PC-9 (cell line): ENCODE measurements around the gene POMT1. TPM values are rescaled to one million over a fixed set of nuclear protein-coding genes. Genes with fewer than 3 reads are reported as not detected.
"Not testable (repeated sequence)": the region's sequence is repeated elsewhere in the genome, so short reads cannot be mapped to it uniquely, and the experiment has no call there.

ENCODE experiments used
- Bru-seq: library from RNA; stranded (reverse); fragments of 400-500 nt; gene quantifications from one replicate; lab custom pipeline; 2021; lab: Mats Ljungman, UMichigan
- BruChase-seq, 2 experiments: library from RNA; stranded (reverse); fragments of 400-500 nt; gene quantifications; one replicate each; lab custom pipeline; 2021; lab: Mats Ljungman, UMichigan
- BruUV-seq: library from RNA; stranded (reverse); fragments of 400-500 nt; replicated peaks from 2 replicates; lab custom pipeline; 2021; lab: Mats Ljungman, UMichigan
- CTCF ChIA-PET: fragments of 300-600 bp; sonication (Branson Sonifier 250); formaldehyde crosslinking; loops from one replicate; lab custom pipeline; 2022; ENCODE audit warnings: antibody characterized with exemption; lab: Charles Lee
- POLR2A ChIA-PET: fragments of 300-600 bp; sonication (Branson Sonifier 250); formaldehyde crosslinking; loops from one replicate; lab custom pipeline; 2022; ENCODE audit warnings: antibody characterized with exemption; ENCODE audit not compliant: unreplicated experiment; lab: Charles Lee
- DNase-seq, 2 experiments: peaks; one replicate each; pipeline versions ENCODE4 v3.0.0 to v3.0.0-alpha.2; 2015 to 2022; ENCODE audit warnings: mixed read lengths in 1 of 2
- H2AFZ ChIP-seq: fragments of 200-600 bp; sonication (generic); 2 replicates; pipeline ENCODE4 v1.8.1; 2017; ENCODE audit warnings: antibody characterized with exemption
- H3F3A ChIP-seq: fragments of 200-600 bp; sonication (generic); 2 replicates; pipeline ENCODE4 v1.8.1; 2017; ENCODE audit warnings: antibody characterized with exemption, mild to moderate bottlenecking, low read depth; ENCODE audit not compliant: insufficient read depth
- H3K27ac ChIP-seq: fragments of 200-600 bp; sonication (generic); 2 replicates; pipeline ENCODE4 v1.6.1; 2016; ENCODE audit warnings: mixed run types
- H3K27me3 ChIP-seq: fragments of 200-600 bp; sonication (generic); 2 replicates; pipeline ENCODE4 v1.6.1; 2016; ENCODE audit warnings: low read depth, mixed run types; ENCODE audit not compliant: insufficient read depth
- H3K36me3 ChIP-seq: fragments of 200-600 bp; sonication (generic); 2 replicates; pipeline ENCODE4 v1.6.1; 2016; ENCODE audit warnings: low read depth, mixed run types
- H3K4me1 ChIP-seq: fragments of 200-600 bp; sonication (generic); replicated peaks from 2 replicates; pipeline ENCODE4 v1.6.1; 2016; ENCODE audit warnings: mixed run types; ENCODE audit not compliant: insufficient read depth
- H3K4me2 ChIP-seq: fragments of 200-600 bp; sonication (generic); 2 replicates; pipeline ENCODE4 v1.6.1; 2017; ENCODE audit warnings: mixed run types
- H3K4me3 ChIP-seq: fragments of 200-600 bp; sonication (generic); 2 replicates; pipeline ENCODE4 v1.6.1; 2016; ENCODE audit warnings: mixed run types
- H3K79me2 ChIP-seq: fragments of 200-600 bp; sonication (generic); 2 replicates; pipeline ENCODE4 v1.6.1; 2017; ENCODE audit warnings: low read depth, mixed run types
- H3K9me2 ChIP-seq: fragments of 200-600 bp; sonication (generic); 2 replicates; pipeline ENCODE4 v1.8.1; 2017; ENCODE audit warnings: mild to moderate bottlenecking; ENCODE audit not compliant: insufficient read depth
- H3K9me3 ChIP-seq: fragments of 200-600 bp; sonication (generic); 2 replicates; pipeline ENCODE4 v1.8.1; 2016; ENCODE audit warnings: low read depth; ENCODE audit not compliant: insufficient read depth
- H4K20me1 ChIP-seq: fragments of 200-600 bp; sonication (generic); 2 replicates; pipeline ENCODE4 v1.8.1; 2017; ENCODE audit not compliant: insufficient read depth
- CTCF ChIP-seq: fragments of 200-600 bp; sonication (generic); conservative IDR thresholded peaks from 2 replicates; pipeline ENCODE4 v1.6.1; 2017; ENCODE audit warnings: mixed run types, antibody characterized with exemption, mild to moderate bottlenecking, moderate library complexity
- EZH2 ChIP-seq: fragments of 200-600 bp; sonication (generic); IDR thresholded peaks from 2 replicates; pipeline ENCODE4 v1.8.0; 2017; ENCODE audit warnings: antibody characterized with exemption, low read depth
- intact Hi-C: fragments of 100-400 bp; cut with micrococcal nuclease; formaldehyde crosslinking; loops from one replicate; pipeline ENCODE4 v1.10.0; 2022; ENCODE audit not compliant: unreplicated experiment
- long read RNA-seq: library from polyadenylated mRNA; stranded (forward); transcript quantifications from one replicate; pipeline ENCODE4 v2.0.0, GENCODE V29; 2022
- total RNA-seq: library from RNA; stranded (reverse); gene quantifications from 2 replicates; pipeline ENCODE4 v1.2.3, GENCODE V29; 2021

POMT1 gene
- total RNA-seq (35.3 and 45.8 TPM in 2 replicates), Bru-seq, nascent RNA (percentile 60 among the genes with signal in this experiment), BruChase-seq, experiment 1, labeled RNA remaining after a 2-hour chase (percentile 74 among the genes with signal in this experiment), BruChase-seq, experiment 2, labeled RNA remaining after a 6-hour chase (percentile 71 among the genes with signal in this experiment)
- long read RNA-seq, transcript POMT1-201 (19 exons, 2,912 nt), result minor isoform, 5 of 45 reads
- long read RNA-seq, transcript POMT1-204 (20 exons, 3,038 nt), result major isoform, 8 of 45 reads
- long read RNA-seq, partial matches to known transcripts, result 23 of 45 reads
- long read RNA-seq, other reads (novel, unspliced or antisense), result 6 of 45 reads

- Histone ChIP-seq H3K27ac (no peak within 1 kb of the TSS), H3K36me3 (peaks cover 17% of the 10 kb centered on the region; the same call in 1 of the 2 replicates), H4K20me1 (peaks cover 13% of the 10 kb centered on the region), H3K27me3 (no peaks in the 10 kb centered on the region), H2AFZ (no peak within 1 kb of the TSS; the same call in 1 of the 2 replicates), H3K4me3 (peak within 1 kb of the TSS; percentile 47), H3K79me2 (no peaks in the 10 kb centered on the region), H3F3A (peaks cover 21% of the 10 kb centered on the region; the same call in 1 of the 2 replicates), H3K4me1 (no peaks in the 10 kb centered on the region), H3K9me2 (no peaks in the 10 kb centered on the region), H3K9me3 (no peaks in the 10 kb centered on the region), H3K4me2 (peak within 1 kb of the TSS; percentile 61)
- peak in 1 of 2 experiments; percentile 81 for DNase-seq
- TF ChIP-seq EZH2, result no peak
- no peak for TF ChIP-seq CTCF
- ChIA-PET POLR2A (interaction anchor here (0.6 kb wide), 1 partner anchor 132 kb away, joined by 3 read pairs; no protein-coding TSS in a partner anchor), CTCF (interaction anchor here (0.6 kb wide), 1 partner anchor 200 kb away, joined by 3 read pairs; no protein-coding TSS in a partner anchor)
- BruUV-seq, result no TSS peak
- intact Hi-C loops, result no loop called here
These were observed at the start of gene POMT1 for GRCh38 chr9:131502781-131503625. POMT1 (plus strand) TSS chr9:131502918; CDS start chr9:131504219, 1,301 bp downstream.

- ChIA-PET POLR2A (interaction anchor here (0.6 kb wide), 1 partner anchor 1247 kb away, joined by 3 read pairs; no protein-coding TSS in a partner anchor), CTCF (no interaction called here)
- DNase-seq, result no peak
- Histone ChIP-seq H3K4me3 (no peak overlapping the region), H3K9me3 (no peaks in the 10 kb centered on the region), H3K4me2 (no peak overlapping the region), H3F3A (peaks cover 44% of the 10 kb centered on the region), H2AFZ (no peak overlapping the region), H3K9me2 (no peaks in the 10 kb centered on the region), H4K20me1 (peaks cover 71% of the 10 kb centered on the region), H3K27ac (no peak overlapping the region), H3K79me2 (peaks cover 26% of the 10 kb centered on the region), H3K4me1 (no peaks in the 10 kb centered on the region), H3K27me3 (no peaks in the 10 kb centered on the region), H3K36me3 (peaks cover 38% of the 10 kb centered on the region)
- no TSS peak for BruUV-seq
- intact Hi-C loops, result loop anchor here (10.0 kb wide), 1 partner anchor 299 kb away; no protein-coding TSS in a partner anchor
- TF ChIP-seq EZH2, result no peak
- TF ChIP-seq CTCF, result no peak
These were observed 48.7 kb upstream of the POMT1 start for GRCh38 chr9:131454028-131454427.

DNA sequence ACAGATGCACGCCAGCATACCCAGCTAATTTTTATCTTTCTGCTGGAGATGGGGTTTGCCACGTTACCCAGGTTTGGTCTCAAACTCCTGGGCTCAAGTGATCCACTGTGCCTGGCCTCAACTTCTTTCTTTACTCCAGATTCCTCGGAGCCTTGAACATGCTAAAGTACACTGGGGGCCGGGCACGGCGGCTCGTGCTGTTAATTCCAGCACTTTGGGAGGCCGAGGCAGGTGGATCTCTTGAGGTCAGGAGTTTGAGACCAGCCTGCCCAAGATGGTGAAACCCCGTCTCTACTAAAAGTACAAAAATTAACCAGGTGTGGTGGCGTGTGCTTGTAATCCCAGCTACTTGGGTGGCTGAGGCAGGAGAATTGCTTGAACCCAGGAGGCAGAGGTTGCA, 47.1 kb upstream of the POMT1 start:
- H2AFZ ChIP-seq, DNase-seq, H3K27me3 ChIP-seq, H3K27ac ChIP-seq, CTCF ChIA-PET, H3K4me3 ChIP-seq, H3K4me1 ChIP-seq, H3K9me2 ChIP-seq, H3K9me3 ChIP-seq, H3K4me2 ChIP-seq, BruUV-seq: not testable (repeated sequence)
- Histone ChIP-seq H3K36me3 (peaks cover 28% of the 10 kb centered on the region), H3K79me2 (peaks cover 26% of the 10 kb centered on the region), H4K20me1 (peaks cover 64% of the 10 kb centered on the region), H3F3A (peaks cover 54% of the 10 kb centered on the region)
- POLR2A ChIA-PET, result interaction anchor here (0.6 kb wide), 1 partner anchor 24 kb away, joined by 3 read pairs; no protein-coding TSS in a partner anchor
- intact Hi-C loops, result loop anchor here (10.0 kb wide), 1 partner anchor 301 kb away; no protein-coding TSS in a partner anchor
